Karpas-422 (cell line): ENCODE data around the gene PLEKHJ1. TPM values are rescaled to one million over a fixed set of nuclear protein-coding genes. Genes with fewer than 3 reads are reported as not detected.

Experiments
- DNase-seq: peaks from one replicate; pipeline ENCODE4 v3.0.0-alpha.2; 2015
- H2AFZ ChIP-seq: fragments of 200-600 bp; sonication (generic); 2 replicates; pipeline ENCODE4 v1.6.1; 2014; ENCODE audit warnings: antibody characterized with exemption, low read length, mixed read lengths
- H3K27ac ChIP-seq: fragments of 200-600 bp; sonication (generic); 2 replicates; pipeline ENCODE4 v1.5.1; 2014; ENCODE audit warnings: mild to moderate bottlenecking, low read length, moderate library complexity
- H3K27me3 ChIP-seq: fragments of 200-600 bp; sonication (generic); 2 replicates; pipeline ENCODE4 v1.6.1; 2014; ENCODE audit warnings: low read length, mixed read lengths
- H3K36me3 ChIP-seq: fragments of 200-600 bp; sonication (generic); 2 replicates; pipeline ENCODE4 v1.6.1; 2014; ENCODE audit warnings: low read length, mixed read lengths; ENCODE audit not compliant: insufficient read depth
- H3K4me1 ChIP-seq: fragments of 200-600 bp; sonication (generic); 2 replicates; pipeline ENCODE4 v1.6.1; 2014; ENCODE audit warnings: mild to moderate bottlenecking, low read length, mixed read lengths
- H3K4me2 ChIP-seq: fragments of 200-600 bp; sonication (generic); 2 replicates; pipeline ENCODE4 v1.6.1; 2014; ENCODE audit warnings: low read length, low read depth, mild to moderate bottlenecking; ENCODE audit not compliant: poor library complexity, severe bottlenecking
- H3K4me3 ChIP-seq: fragments of 200-600 bp; sonication (generic); 2 replicates; pipeline ENCODE4 v1.5.1; 2014; ENCODE audit warnings: mild to moderate bottlenecking, antibody characterized with exemption, low read length, mixed read lengths
- H3K79me2 ChIP-seq: fragments of 200-600 bp; sonication (generic); 2 replicates; pipeline ENCODE4 v1.6.1; 2014; ENCODE audit warnings: mild to moderate bottlenecking, low read length, mixed read lengths
- H3K9ac ChIP-seq: fragments of 200-600 bp; sonication (generic); 2 replicates; pipeline ENCODE4 v1.6.0; 2014; ENCODE audit warnings: low read length
- H3K9me2 ChIP-seq: fragments of 200-600 bp; sonication (generic), shearing (Covaris generic); replicated peaks from 2 replicates; pipeline ENCODE4 v1.6.0; 2014; ENCODE audit warnings: mild to moderate bottlenecking, low read length, moderate library complexity; ENCODE audit not compliant: insufficient read depth
- H3K9me3 ChIP-seq: fragments of 300-700, 200-600 bp; sonication (generic); 2 replicates; pipeline ENCODE4 v1.6.1; 2014; ENCODE audit warnings: low read length, mixed read lengths
- H4K20me1 ChIP-seq: fragments of 200-600 bp; sonication (generic); 2 replicates; pipeline ENCODE4 v1.6.1; 2014; ENCODE audit warnings: mild to moderate bottlenecking, antibody characterized with exemption, low read length, low read depth; ENCODE audit not compliant: insufficient read depth
- total RNA-seq: library from RNA; depleted of rRNA; stranded (reverse); fragments of >200 nt; shearing (Covaris generic); gene quantifications from 2 replicates; pipeline ENCODE4 v1.2.3, GENCODE V29; 2014; ENCODE audit warnings: low replicate concordance

Gene PLEKHJ1
- total RNA-seq, 1 experiment from 2014 or later: 57.4 TPM

- Histone ChIP-seq H3K4me2 (no peak overlapping the region), H3K27ac (no peak overlapping the region), H3K36me3 (peaks cover 5% of the 10 kb centered on the region; the same call in 1 of the 2 replicates), H3K4me3 (no peak overlapping the region), H2AFZ (no peak overlapping the region), H3K4me1 (peaks cover 24% of the 10 kb centered on the region), H3K79me2 (no peaks in the 10 kb centered on the region), H3K9me3 (no peaks in the 10 kb centered on the region), H3K27me3 (no peaks in the 10 kb centered on the region), H3K9ac (no peak overlapping the region), H4K20me1 (no peaks in the 10 kb centered on the region), H3K9me2 (no peaks in the 10 kb centered on the region)
- DNase-seq: no peak
Observed at GRCh38 chr19:2224754-2225349, 11.3 kb downstream of the PLEKHJ1 start.

GRCh38 chr19:2223959-2224358 lies 12.2 kb downstream of the PLEKHJ1 start:
- Histone ChIP-seq H3K4me2 (no peak overlapping the region), H4K20me1 (no peaks in the 10 kb centered on the region), H3K4me3 (no peak overlapping the region), H3K27me3 (no peaks in the 10 kb centered on the region), H3K36me3 (peaks cover 5% of the 10 kb centered on the region; the same call in 1 of the 2 replicates), H3K9me3 (no peaks in the 10 kb centered on the region), H3K27ac (no peak overlapping the region), H3K9ac (no peak overlapping the region), H3K9me2 (no peaks in the 10 kb centered on the region), H3K4me1 (peaks cover 24% of the 10 kb centered on the region), H3K79me2 (no peaks in the 10 kb centered on the region), H2AFZ (no peak overlapping the region)
- peak; percentile 80 for DNase-seq

- Histone ChIP-seq H3K4me3 (no peak overlapping the region), H3K9me2 (no peaks in the 10 kb centered on the region), H2AFZ (no peak overlapping the region), H3K4me1 (peaks cover 24% of the 10 kb centered on the region), H3K27ac (peak overlapping the region; percentile 26; the same call in 1 of the 2 replicates), H3K9ac (peak overlapping the region; percentile 24; the same call in 1 of the 2 replicates), H3K4me2 (no peak overlapping the region), H3K9me3 (no peaks in the 10 kb centered on the region), H4K20me1 (no peaks in the 10 kb centered on the region), H3K79me2 (no peaks in the 10 kb centered on the region), H3K27me3 (no peaks in the 10 kb centered on the region), H3K36me3 (peaks cover 5% of the 10 kb centered on the region; the same call in 1 of the 2 replicates)
- no peak for DNase-seq
Observed at GRCh38 chr19:2223391-2223790, 12.7 kb downstream of the PLEKHJ1 start.

- Histone ChIP-seq H3K9me2 (no peaks in the 10 kb centered on the region), H3K4me3 (no peak overlapping the region), H3K27me3 (no peaks in the 10 kb centered on the region), H3K36me3 (peaks cover 5% of the 10 kb centered on the region; the same call in 1 of the 2 replicates), H2AFZ (no peak overlapping the region), H3K4me2 (no peak overlapping the region), H3K9me3 (no peaks in the 10 kb centered on the region), H3K9ac (no peak overlapping the region), H4K20me1 (no peaks in the 10 kb centered on the region), H3K79me2 (no peaks in the 10 kb centered on the region), H3K27ac (no peak overlapping the region), H3K4me1 (peaks cover 24% of the 10 kb centered on the region)
- no peak for DNase-seq
Observed at GRCh38 chr19:2221918-2222317, 14.2 kb downstream of the PLEKHJ1 start.

GRCh38 chr19:2221250-2221831 lies 14.8 kb downstream of the PLEKHJ1 start:
- H3K9me2 ChIP-seq: no peaks in the 10 kb centered on the region
- H3K9ac ChIP-seq: no peak overlapping the region
- no peaks in the 10 kb centered on the region for H3K27me3 ChIP-seq
- H3K4me2 ChIP-seq: no peak overlapping the region
- peaks cover 24% of the 10 kb centered on the region for H3K4me1 ChIP-seq
- no peaks in the 10 kb centered on the region for H3K79me2 ChIP-seq
- no peak overlapping the region for H3K4me3 ChIP-seq
- H3K9me3 ChIP-seq: no peaks in the 10 kb centered on the region
- no peak for DNase-seq
- H4K20me1 ChIP-seq: no peaks in the 10 kb centered on the region
- H3K36me3 ChIP-seq: peaks cover 5% of the 10 kb centered on the region; the same call in 1 of the 2 replicates
- H2AFZ ChIP-seq: no peak overlapping the region
- no peak overlapping the region for H3K27ac ChIP-seq

- Histone ChIP-seq H3K4me2 (no peak overlapping the region), H3K9me3 (no peaks in the 10 kb centered on the region), H4K20me1 (no peaks in the 10 kb centered on the region), H3K9ac (no peak overlapping the region), H3K36me3 (peaks cover 2% of the 10 kb centered on the region; the same call in 1 of the 2 replicates), H3K27me3 (no peaks in the 10 kb centered on the region), H3K4me3 (no peak overlapping the region), H3K4me1 (peaks cover 24% of the 10 kb centered on the region), H3K9me2 (no peaks in the 10 kb centered on the region), H2AFZ (no peak overlapping the region), H3K27ac (no peak overlapping the region), H3K79me2 (no peaks in the 10 kb centered on the region)
- DNase-seq: no peak
Observed at GRCh38 chr19:2219726-2220125, 16.4 kb downstream of the PLEKHJ1 start.

- no peak overlapping the region for H2AFZ ChIP-seq
- H3K9me2 ChIP-seq: no peaks in the 10 kb centered on the region
- no peaks in the 10 kb centered on the region for H4K20me1 ChIP-seq
- H3K27me3 ChIP-seq: no peaks in the 10 kb centered on the region
- peaks cover 8% of the 10 kb centered on the region for H3K4me1 ChIP-seq
- no peak overlapping the region for H3K9ac ChIP-seq
- no peak overlapping the region for H3K27ac ChIP-seq
- H3K4me3 ChIP-seq: no peak overlapping the region
- no peaks in the 10 kb centered on the region for H3K9me3 ChIP-seq
- H3K4me2 ChIP-seq: no peak overlapping the region
- peaks cover 3% of the 10 kb centered on the region; the same call in 1 of the 2 replicates for H3K36me3 ChIP-seq
- H3K79me2 ChIP-seq: no peaks in the 10 kb centered on the region
- DNase-seq: no peak
Observed at GRCh38 chr19:2217591-2217990, 18.5 kb downstream of the PLEKHJ1 start.

- Histone ChIP-seq H3K27me3 (no peaks in the 10 kb centered on the region), H4K20me1 (no peaks in the 10 kb centered on the region), H3K9ac (no peak overlapping the region), H3K36me3 (peaks cover 6% of the 10 kb centered on the region), H3K4me3 (no peak overlapping the region), H3K4me1 (0 out of 2 replicates have a peak, but pooled peaks cover 2% of the 10 kb centered on the region), H3K79me2 (no peaks in the 10 kb centered on the region), H3K27ac (no peak overlapping the region), H3K4me2 (no peak overlapping the region), H3K9me2 (no peaks in the 10 kb centered on the region), H2AFZ (no peak overlapping the region), H3K9me3 (no peaks in the 10 kb centered on the region)
- DNase-seq: no peak
Observed at GRCh38 chr19:2216361-2217225, 19.5 kb downstream of the PLEKHJ1 start.
